ENCODE results near the gene KRTAP5-8.
A peak's percentile ranks its signal among the peaks of the same experiment; 100 is the strongest.
"Not testable (repeated sequence)": the region's sequence is repeated elsewhere in the genome, so short reads cannot be mapped to it uniquely, and the experiment has no call there.

Gene KRTAP5-8

GRCh38 chr11:71574418-71574817 lies 36.6 kb downstream of the KRTAP5-8 start:
- DNase-seq (ENCODE audit: low spot score) = no peak

GRCh38 chr11:71575723-71576424 lies 38.0 kb downstream of the KRTAP5-8 start:
- DNase-seq (ENCODE audit: low spot score) = no peak

- DNase-seq (ENCODE audit: low spot score) = not testable (repeated sequence)
These were observed 39.1 kb downstream of the KRTAP5-8 start for GRCh38 chr11:71576688-71577465.

GRCh38 chr11:71577469-71578004 lies 39.7 kb downstream of the KRTAP5-8 start:
- DNase-seq (ENCODE audit: low spot score) = no peak

- DNase-seq (ENCODE audit: low spot score) = not testable (repeated sequence)
These were observed 41.7 kb downstream of the KRTAP5-8 start for GRCh38 chr11:71579513-71579912.

GRCh38 chr11:71580057-71581003 lies 42.5 kb downstream of the KRTAP5-8 start:
- DNase-seq (ENCODE audit: low spot score) = peak; percentile 64

GRCh38 chr11:71581826-71582225 lies 44.0 kb downstream of the KRTAP5-8 start:
- DNase-seq (ENCODE audit: low spot score) = no peak

GRCh38 chr11:71582309-71582895 lies 44.6 kb downstream of the KRTAP5-8 start, which contains the start of gene KRTAP5-11:
TSS of gene KRTAP5-11 (minus strand) at chr11:71582875. CDS start at chr11:71582837, 38 bp downstream.
- DNase-seq (ENCODE audit: low spot score) = no peak

GRCh38 chr11:71582969-71583368 lies 45.1 kb downstream of the KRTAP5-8 start:
- not testable (repeated sequence) for DNase-seq (ENCODE audit: low spot score)

GRCh38 chr11:71585673-71586072 lies 47.8 kb downstream of the KRTAP5-8 start:
- not testable (repeated sequence) for DNase-seq (ENCODE audit: low spot score)

- DNase-seq (ENCODE audit: low spot score) = not testable (repeated sequence)
These were observed 50.5 kb downstream of the KRTAP5-8 start for GRCh38 chr11:71588314-71588713.

Measured in D341Med (cell line).